B cell (primary cell): ENCODE results near the gene SLC4A8. TPM values are rescaled to one million over a fixed set of nuclear protein-coding genes. Genes with fewer than 3 reads are reported as not detected.

Experiments used
- ATAC-seq: fragments of 200-7000 bp; cut with Tn5 transposase; one replicate; pipeline ENCODE4 v1.10.0; 2021; ENCODE audit warnings: low read depth, mild to moderate bottlenecking, moderate number of reproducible peaks, moderate library complexity
- CTCF ChIA-PET: fragments of 350-600 bp; sonication (Branson Sonifier 250); formaldehyde crosslinking; loops from one replicate; lab custom pipeline; 2021; ENCODE audit warnings: antibody characterized with exemption, inconsistent platforms; lab: Charles Lee
- POLR2A ChIA-PET: fragments of 350-600 bp; sonication (Branson Sonifier 250); formaldehyde crosslinking; loops from one replicate; lab custom pipeline; 2021; ENCODE audit warnings: antibody characterized with exemption; lab: Charles Lee
- DNase-seq: peaks from one replicate; pipeline ENCODE4 v3.0.0; 2013
- H2AFZ ChIP-seq: 2 replicates; pipeline ENCODE4 v1.6.1; 2012; ENCODE audit warnings: mild to moderate bottlenecking, low read depth, low read length; ENCODE audit not compliant: insufficient read depth, poor library complexity, severe bottlenecking
- H3K27ac ChIP-seq, 2 donors: 1 replicate in 1 of 2; 2 replicates in 1 of 2; pipeline ENCODE4 v1.5.1; 2012 to 2013; ENCODE audit warnings: low read length in 2 of 2, mild to moderate bottlenecking in 2 of 2, moderate library complexity in 1 of 2
- H3K27me3 ChIP-seq, 4 experiments: fragments of 200-600 bp in 1 of 4; sonication (generic) in 1 of 4; replicated peaks in 1 of 4; 1 replicate in 2 of 4; 2 replicates in 2 of 4; pipeline versions ENCODE4 v1.6.1 to v1.7.0; 2013 to 2016; ENCODE audit warnings: low read length in 3 of 4, mild to moderate bottlenecking in 2 of 4, mixed read lengths in 1 of 4, moderate library complexity in 1 of 4; ENCODE audit not compliant: insufficient read depth in 4 of 4, control insufficient read depth in 3 of 4; ENCODE audit errors: control extremely low read depth in 1 of 4
- H3K36me3 ChIP-seq, 2 experiments: replicated peaks in 1 of 2; 1 replicate in 1 of 2; 2 replicates in 1 of 2; pipeline versions ENCODE4 v1.6.1 to v1.7.1; 2013; ENCODE audit warnings: low read length in 1 of 2; ENCODE audit not compliant: insufficient read depth in 2 of 2, control insufficient read depth in 1 of 2; ENCODE audit errors: control extremely low read depth in 1 of 2, extremely low read depth in 1 of 2
- H3K4me1 ChIP-seq, 2 donors: fragments of 200-600 bp in 1 of 2; sonication (generic) in 1 of 2; 1 replicate in 1 of 2; 2 replicates in 1 of 2; pipeline versions ENCODE4 v1.5.1 to v1.6.1; 2013 to 2017; ENCODE audit warnings: low read length in 2 of 2; ENCODE audit not compliant: control insufficient read depth in 2 of 2, insufficient read depth in 2 of 2
- H3K4me2 ChIP-seq: replicated peaks from 2 replicates; pipeline ENCODE3; 2012; ENCODE audit warnings: mild to moderate bottlenecking, low read depth, low read length; ENCODE audit not compliant: poor library complexity, severe bottlenecking
- H3K4me3 ChIP-seq, 5 experiments: fragments of 200-600 bp in 1 of 5; sonication (generic) in 1 of 5; 1 replicate in 3 of 5; 2 replicates in 2 of 5; pipeline versions ENCODE4 v1.5.1 to v1.7.0; 2011 to 2016; ENCODE audit warnings: low read length in 4 of 5, mild to moderate bottlenecking in 4 of 5, low read depth in 2 of 5, control low read depth in 1 of 5, moderate library complexity in 1 of 5; ENCODE audit not compliant: insufficient read depth in 1 of 5; ENCODE audit errors: control extremely low read depth in 1 of 5, extremely low read depth in 1 of 5
- H3K79me2 ChIP-seq: fragments of 200-600 bp; sonication (generic); one replicate; pipeline ENCODE4 v1.6.0; 2016; ENCODE audit warnings: low read length; ENCODE audit not compliant: control insufficient read depth, insufficient read depth
- H3K9ac ChIP-seq: fragments of 200-600 bp; sonication (generic); 2 replicates; pipeline ENCODE4 v1.6.1; 2017; ENCODE audit warnings: mild to moderate bottlenecking, low read length, moderate library complexity
- H3K9me3 ChIP-seq, 3 donors: one replicate each; pipeline versions ENCODE4 v1.6.1 to v1.7.1; 2013; ENCODE audit warnings: low read length in 2 of 3; ENCODE audit not compliant: control insufficient read depth in 2 of 3, insufficient read depth in 1 of 3; ENCODE audit errors: control extremely low read depth in 1 of 3
- H4K20me1 ChIP-seq: 2 replicates; pipeline ENCODE4 v1.6.0; 2012; ENCODE audit warnings: mild to moderate bottlenecking, low read length; ENCODE audit not compliant: insufficient read depth, control insufficient read depth, poor library complexity, severe bottlenecking
- H3K27ac Mint-ChIP-seq: one replicate; pipeline ENCODE4 v1.8.0; 2021; ENCODE audit warnings: mixed read lengths
- H3K27me3 Mint-ChIP-seq: one replicate; pipeline ENCODE4 v1.8.0; 2021; ENCODE audit warnings: mixed read lengths
- H3K4me1 Mint-ChIP-seq: one replicate; pipeline ENCODE4 v1.8.0; 2021; ENCODE audit warnings: mixed read lengths
- H3K4me3 Mint-ChIP-seq: one replicate; pipeline ENCODE4 v1.8.0; 2021; ENCODE audit warnings: mixed read lengths
- H3K9me3 Mint-ChIP-seq: one replicate; pipeline ENCODE4 v1.8.0; 2022; ENCODE audit warnings: mixed read lengths; ENCODE audit not compliant: insufficient read depth
- CTCF ChIP-seq: fragments of 200-600 bp; IDR thresholded peaks from one replicate; pipeline ENCODE4 v1.8.0; 2022; ENCODE audit warnings: antibody characterized with exemption, mild to moderate bottlenecking
- EZH2 ChIP-seq: IDR thresholded peaks from 2 replicates; pipeline ENCODE4 v1.6.1; 2012; ENCODE audit warnings: borderline replicate concordance, low read depth, mild to moderate bottlenecking, moderate library complexity, low read length; ENCODE audit not compliant: insufficient read depth, poor library complexity, severe bottlenecking
- WGBS: methylation state at CpG from one replicate; pipeline ENCODE4 v1.1.5; 2013; ENCODE audit warnings: missing lambda C conversion rate; ENCODE audit not compliant: insufficient coverage; 5-methylcytosine and 5-hydroxymethylcytosine counted together
- intact Hi-C: fragments of 100-400 bp; cut with micrococcal nuclease; formaldehyde crosslinking; loops from one replicate; pipeline ENCODE4 v1.10.0; 2022
- polyA plus RNA-seq: library from polyadenylated mRNA; depleted of rRNA; stranded (reverse); fragments of >200 nt; gene quantifications from 2 replicates; pipeline ENCODE4 v1.2.3, GENCODE V29; 2012
- total RNA-seq, 2 donors: library from RNA; stranded (reverse); fragments of 120-200 nt in 1 of 2; gene quantifications; 1 replicate in 1 of 2; 2 replicates in 1 of 2; pipeline versions ENCODE4 v1.2.3 to v1.2.4, GENCODE V29; 2013 to 2022

Gene SLC4A8
- total and polyA plus RNA-seq, 2 donors (not counting 1 experiment from before 2014, with no cell fraction given) = 3.1 to 3.2 TPM

- Mint-ChIP-seq H3K9me3 (no peaks in the 10 kb centered on the region), H3K27ac (no peak overlapping the region), H3K27me3 (no peaks in the 10 kb centered on the region), H3K4me1 (peaks cover 59% of the 10 kb centered on the region), H3K4me3 (no peak overlapping the region)
- no peaks in the 10 kb centered on the region for H3K27me3 ChIP-seq
- H3K9ac ChIP-seq = no peak overlapping the region
- peaks cover 56 to 60% of the 10 kb centered on the region in 2 donors for H3K4me1 ChIP-seq
- no peak for ATAC-seq
- ChIA-PET POLR2A (no interaction called here), CTCF (interaction anchor here (0.7 to 2.5 kb wide), 3 partner anchors 35 to 640 kb away, joined by 3 to 8 read pairs (median 3); no protein-coding TSS in a partner anchor)
- no peak for DNase-seq
- no peaks in the 10 kb centered on the region for H4K20me1 ChIP-seq
- no peak overlapping the region for H3K4me2 ChIP-seq
- no peak overlapping the region for H3K4me3 ChIP-seq
- H3K27ac ChIP-seq = no peak overlapping the region
- no peaks in the 10 kb centered on the region for H3K9me3 ChIP-seq
- no peak overlapping the region for H2AFZ ChIP-seq
- 35% methylated on average over 2 of the region's 4 CpGs for WGBS
- intact Hi-C loops = no loop called here
- TF ChIP-seq EZH2 (no peak), CTCF (no peak)
- peaks cover 10% of the 10 kb centered on the region for H3K79me2 ChIP-seq
- peaks cover 0 to 12% of the 10 kb centered on the region in 2 experiments for H3K36me3 ChIP-seq
Measured at GRCh38 chr12:51386351-51386750, 38.3 kb upstream of the SLC4A8 start.

- Histone ChIP-seq H3K27ac (no peak overlapping the region), H3K4me3 (no peak overlapping the region), H3K4me1 (peaks cover 49 to 59% of the 10 kb centered on the region in 2 donors), H3K4me2 (peak overlapping the region; percentile 36), H4K20me1 (no peaks in the 10 kb centered on the region), H2AFZ (no peak overlapping the region), H3K36me3 (peaks cover 0 to 5% of the 10 kb centered on the region in 2 experiments), H3K9ac (no peak overlapping the region), H3K79me2 (peaks cover 15% of the 10 kb centered on the region), H3K27me3 (no peaks in the 10 kb centered on the region), H3K9me3 (no peaks in the 10 kb centered on the region)
- H3K4me3 Mint-ChIP-seq = no peak overlapping the region
- ChIA-PET CTCF (interaction anchor here (1.0 to 1.5 kb wide), 3 partner anchors 9 to 47 kb away, joined by 3 to 5 read pairs (median 3); no protein-coding TSS in a partner anchor), POLR2A (interaction anchor here (0.9 to 1.6 kb wide), 2 partner anchors 20 to 149 kb away, joined by 3 to 6 read pairs; partner anchors contain the start of gene DAZAP2)
- DNase-seq (no peak), ATAC-seq (no peak)
- H3K9me3 Mint-ChIP-seq = no peaks in the 10 kb centered on the region
- 41% methylated on average over 9 of the region's 10 CpGs for WGBS
- H3K4me1 Mint-ChIP-seq = peaks cover 54% of the 10 kb centered on the region
- TF ChIP-seq EZH2 (no peak), CTCF (no peak)
- intact Hi-C loops = no loop called here
- no peak overlapping the region for H3K27ac Mint-ChIP-seq
- H3K27me3 Mint-ChIP-seq = no peaks in the 10 kb centered on the region
Measured at GRCh38 chr12:51388069-51388799, 36.4 kb upstream of the SLC4A8 start.
